ENCODE results near the gene ZNF433.

- TF ChIP-seq CTCF (IDR thresholded peaks at IDR 0.05) (peak; percentile 38), ZFX (IDR thresholded peaks at IDR 0.05; ENCODE audit: borderline replicate concordance) (no peak)
These were observed 50.5 kb downstream of the ZNF433 start for GRCh38 chr19:11984986-11985385.

Measured in 22Rv1 (cell line).